Stimulated activated CD4-positive, alpha-beta T cell treated with anti-CD3 and anti-CD28 coated beads, Interleukin-2, amount 100 ng/mL, for 4 hours (primary cell): ENCODE data around the gene DTX4.

ENCODE experiments used
- DNase-seq: peaks from one replicate; pipeline ENCODE4 v3.0.0-alpha.2; 2020; ENCODE audit warnings: low read depth

The DTX4 gene

DNA sequence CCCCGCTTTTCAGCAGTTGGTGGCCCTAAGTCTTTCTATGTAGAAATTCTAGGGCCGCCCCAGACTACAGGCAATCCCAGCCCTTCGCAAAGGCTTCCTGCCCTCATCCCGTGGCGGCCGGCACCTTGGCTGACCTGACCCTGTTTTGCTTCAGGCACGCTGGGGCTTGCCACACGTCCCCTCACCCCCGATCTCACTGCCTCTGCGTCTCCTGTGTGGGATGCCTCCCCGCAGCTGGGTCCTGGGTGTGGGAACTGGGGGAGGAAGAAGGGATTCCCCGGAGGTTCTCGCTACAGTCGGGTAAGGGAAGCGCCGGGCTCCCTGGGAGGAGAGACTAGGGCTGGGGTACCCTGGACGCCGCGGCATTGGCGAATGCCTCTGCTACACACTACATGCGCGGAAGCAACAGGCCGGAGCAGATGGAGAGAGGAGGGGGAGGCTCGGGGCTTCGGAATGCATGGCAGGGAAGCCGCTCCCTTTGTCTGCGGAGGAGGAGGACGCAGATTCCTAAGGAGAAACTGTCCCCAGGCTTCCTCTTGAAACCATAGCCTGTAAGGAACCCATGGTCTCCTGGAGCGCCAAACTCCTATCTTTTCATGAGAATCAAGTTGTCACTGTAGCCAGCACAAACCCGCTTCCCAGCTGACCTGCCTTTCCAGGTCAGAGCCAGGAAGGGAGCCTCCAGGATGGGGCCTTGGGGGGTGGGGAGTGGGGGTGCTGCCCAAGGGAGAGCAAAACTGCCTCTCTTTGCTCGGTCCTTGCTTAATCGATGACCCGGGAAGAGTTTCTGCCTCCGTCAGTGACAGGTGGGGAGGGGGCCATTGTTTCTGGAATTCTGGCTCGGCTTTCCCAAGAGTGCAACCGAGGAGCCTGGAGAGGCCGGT is 1.4 kb downstream of the DTX4 start:
- no peak for DNase-seq

DNA sequence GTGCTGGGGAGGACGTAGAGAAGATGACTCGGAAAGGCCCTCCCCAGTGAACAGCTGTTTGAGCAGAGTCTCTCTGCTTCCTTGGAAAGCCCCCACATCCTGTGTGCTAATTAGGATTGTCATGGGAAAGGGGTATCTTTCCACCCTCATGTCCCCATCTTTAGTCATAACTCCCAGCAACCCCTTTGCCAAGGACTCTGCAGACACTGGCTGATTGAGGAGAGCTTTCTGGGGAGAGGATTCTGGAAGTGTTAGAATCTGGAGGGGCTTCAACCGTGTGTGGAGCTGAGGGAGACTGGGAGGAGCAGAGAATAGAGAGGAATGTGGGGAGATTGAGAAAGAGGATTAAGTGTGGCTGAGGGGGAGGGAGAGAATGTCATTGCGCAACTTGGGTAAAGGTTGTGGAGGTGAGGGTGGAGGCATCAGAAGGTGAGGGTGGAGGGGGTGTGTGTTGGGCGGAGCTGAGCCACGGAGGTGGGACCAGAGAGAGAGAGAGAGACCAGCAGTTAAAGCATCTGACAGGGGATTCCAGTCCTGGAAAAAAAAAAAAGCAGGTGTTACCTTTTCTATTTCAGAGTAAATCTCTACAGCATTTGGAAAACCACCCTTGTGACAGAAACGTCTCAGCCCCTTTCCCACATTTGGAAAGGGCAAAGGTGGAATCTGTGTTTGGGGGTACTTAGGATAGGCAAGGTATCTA is 2.2 kb downstream of the DTX4 start:
- no peak for DNase-seq

DNA sequence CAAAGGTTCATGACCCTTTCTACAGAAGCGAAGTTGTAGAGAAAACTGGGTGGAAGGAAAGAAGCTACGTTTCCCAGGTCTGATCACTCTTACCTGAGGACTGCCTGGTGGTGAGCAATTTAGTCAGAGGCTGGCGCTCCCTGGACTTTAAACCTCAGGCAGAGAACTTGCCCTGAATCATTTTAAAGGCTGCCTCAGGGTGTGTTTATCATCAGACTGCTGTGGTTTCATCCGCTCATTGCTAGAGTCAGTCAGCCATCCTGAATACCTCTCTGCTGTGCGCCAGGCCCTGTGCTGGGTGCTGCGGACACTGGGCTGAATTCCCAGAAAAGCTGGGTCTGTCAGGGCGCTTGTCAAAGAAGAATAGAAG is 2.7 kb downstream of the DTX4 start:
- no peak for DNase-seq

DNA sequence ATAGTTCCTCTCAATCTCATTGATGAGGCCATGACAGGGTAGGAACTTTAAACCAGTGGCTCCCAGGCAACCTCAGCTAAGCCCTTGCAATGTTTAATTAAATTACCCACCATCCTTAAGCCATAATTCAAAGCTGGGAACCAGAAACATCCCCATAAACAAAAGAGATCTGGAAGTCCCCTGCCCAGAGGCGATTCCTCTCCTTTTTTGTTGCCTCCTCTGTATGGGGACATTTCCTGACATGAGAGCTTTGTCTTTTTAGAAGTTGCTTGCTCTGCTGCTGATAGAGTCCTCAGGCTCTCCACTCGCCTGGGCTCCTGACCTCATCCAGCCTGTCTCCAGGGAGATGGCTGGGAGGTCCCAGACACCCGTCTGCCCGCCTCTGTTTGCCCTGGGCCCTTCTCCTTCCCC is 3.2 kb downstream of the DTX4 start:
- no peak for DNase-seq

DNA sequence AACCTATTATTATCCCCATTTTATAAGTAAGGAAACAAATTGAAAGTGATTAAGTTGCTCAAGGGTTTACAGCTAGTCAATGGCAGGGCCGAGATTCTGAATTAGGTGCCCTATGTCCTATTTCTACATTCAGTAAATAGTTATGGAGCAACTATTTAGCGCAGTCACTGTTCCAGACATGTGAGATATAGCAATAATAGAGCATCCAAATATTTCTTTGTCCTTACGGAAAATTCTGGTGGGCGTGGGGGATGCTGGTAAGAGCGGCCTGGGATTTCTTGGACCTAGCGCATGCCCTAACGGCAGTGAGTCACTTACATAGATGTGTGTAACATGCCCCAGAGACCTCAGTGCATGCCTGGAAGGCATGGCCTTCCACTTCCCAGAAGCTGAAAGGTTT is 4.4 kb downstream of the DTX4 start:
- DNase-seq, result no peak

DNA sequence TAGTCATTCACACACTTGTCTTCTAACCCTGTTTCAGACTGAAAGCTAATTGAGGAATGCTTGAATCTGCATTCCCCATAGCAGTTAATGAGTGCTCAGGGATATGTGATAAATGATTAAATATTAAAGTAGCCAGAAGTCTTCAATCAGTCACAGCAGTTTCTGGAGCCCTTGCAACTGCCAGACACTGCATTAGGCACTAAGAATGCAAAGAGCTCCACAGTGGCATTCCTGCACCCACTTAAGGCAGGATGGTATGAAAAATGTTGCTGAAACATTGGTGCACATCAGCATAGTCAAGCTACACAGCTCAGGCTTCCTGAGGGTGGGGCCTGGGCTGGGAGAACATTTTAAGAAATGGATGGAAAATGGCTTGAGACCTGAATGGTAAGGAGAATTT is 6.5 kb downstream of the DTX4 start:
- no peak for DNase-seq

DNA sequence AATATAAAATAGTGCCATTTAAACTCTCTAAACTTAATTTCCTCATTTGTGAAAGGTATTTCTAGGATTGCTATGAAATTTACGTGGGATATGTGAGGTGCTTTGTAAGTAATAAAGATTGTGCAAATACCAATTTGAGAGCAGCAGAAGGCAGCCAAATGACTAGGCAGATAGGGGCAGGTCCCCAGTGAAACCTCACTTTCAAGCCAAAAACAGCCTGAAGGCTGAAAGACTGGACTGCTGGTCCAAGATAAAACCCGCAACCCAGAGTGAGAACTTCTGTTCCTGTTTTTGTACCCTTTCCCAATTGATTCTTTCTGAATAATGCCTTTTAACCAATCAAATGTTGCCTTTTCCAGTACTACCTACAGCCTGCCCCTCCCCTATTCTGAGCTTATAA is 7.2 kb downstream of the DTX4 start:
- no peak for DNase-seq

DNA sequence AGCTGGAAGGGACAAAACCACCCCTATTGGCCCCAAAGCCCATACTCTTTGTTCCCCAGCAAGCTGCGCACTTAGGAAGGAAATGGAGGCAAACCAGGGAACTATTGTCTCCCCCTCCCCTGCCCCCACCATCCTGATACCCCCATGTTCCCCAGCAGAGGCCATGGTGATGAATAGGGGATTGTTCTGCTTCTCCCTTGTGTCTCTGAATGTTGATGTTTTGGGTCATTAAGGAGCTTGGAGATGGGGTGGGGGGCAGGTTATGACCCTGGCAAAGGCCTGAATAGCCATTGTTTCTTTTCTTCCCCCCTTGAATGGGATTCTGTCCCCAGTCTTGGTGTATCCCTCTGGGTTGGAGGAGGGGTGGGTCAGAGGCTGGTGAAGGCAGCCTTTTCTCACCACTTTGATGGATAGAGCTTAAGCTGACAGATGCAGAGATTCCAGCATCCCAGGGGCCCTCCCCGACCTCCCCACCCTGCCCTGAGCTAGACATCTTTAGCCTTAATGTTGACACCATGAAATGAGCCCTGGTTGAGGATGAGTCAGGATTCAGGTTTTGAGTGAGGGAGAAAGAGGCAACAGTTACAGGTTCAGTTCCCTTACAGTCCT is 8.3 kb downstream of the DTX4 start:
- DNase-seq, result no peak

DNA sequence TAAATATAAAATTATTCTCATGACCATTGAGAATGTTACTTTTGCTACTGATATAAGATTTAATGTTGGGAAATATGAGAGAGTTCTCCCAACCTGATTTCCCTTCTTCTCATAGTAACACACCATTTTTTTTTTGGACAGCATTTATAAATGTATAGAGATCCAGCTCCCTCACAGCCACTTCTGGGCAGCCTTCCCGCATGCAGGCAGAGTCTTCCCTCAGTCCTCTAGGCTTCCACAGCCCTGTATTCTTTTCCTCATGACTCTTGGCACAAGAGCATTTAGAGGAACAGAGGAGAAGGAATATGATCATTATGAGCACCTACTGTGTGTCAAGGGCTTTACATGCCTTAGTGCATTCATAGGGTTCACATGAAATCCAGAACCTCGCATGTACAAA is 9.0 kb downstream of the DTX4 start:
- no peak for DNase-seq

DNA sequence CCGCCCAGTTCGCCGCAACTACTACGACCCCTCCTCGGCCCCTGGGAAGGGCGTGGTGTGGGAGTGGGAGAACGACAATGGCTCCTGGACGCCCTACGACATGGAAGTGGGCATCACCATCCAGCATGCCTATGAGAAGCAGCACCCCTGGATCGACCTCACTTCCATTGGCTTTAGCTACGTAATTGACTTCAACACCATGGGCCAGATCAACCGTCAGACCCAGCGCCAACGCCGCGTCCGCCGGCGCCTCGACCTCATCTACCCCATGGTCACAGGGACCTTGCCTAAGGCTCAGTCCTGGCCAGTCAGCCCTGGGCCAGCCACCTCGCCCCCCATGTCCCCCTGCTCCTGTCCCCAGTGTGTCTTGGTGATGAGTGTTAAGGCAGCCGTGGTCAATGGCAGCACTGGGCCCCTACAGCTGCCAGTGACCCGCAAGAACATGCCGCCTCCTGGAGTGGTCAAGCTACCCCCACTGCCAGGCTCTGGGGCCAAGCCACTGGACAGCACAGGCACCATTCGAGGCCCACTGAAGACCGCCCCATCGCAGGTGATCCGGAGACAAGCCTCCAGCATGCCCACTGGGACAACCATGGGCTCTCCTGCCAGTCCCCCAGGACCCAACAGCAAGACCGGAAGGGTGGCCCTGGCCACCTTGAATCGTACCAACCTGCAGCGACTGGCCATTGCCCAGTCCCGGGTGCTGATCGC is 10.0 kb downstream of the DTX4 start:
- no peak for DNase-seq

DNA sequence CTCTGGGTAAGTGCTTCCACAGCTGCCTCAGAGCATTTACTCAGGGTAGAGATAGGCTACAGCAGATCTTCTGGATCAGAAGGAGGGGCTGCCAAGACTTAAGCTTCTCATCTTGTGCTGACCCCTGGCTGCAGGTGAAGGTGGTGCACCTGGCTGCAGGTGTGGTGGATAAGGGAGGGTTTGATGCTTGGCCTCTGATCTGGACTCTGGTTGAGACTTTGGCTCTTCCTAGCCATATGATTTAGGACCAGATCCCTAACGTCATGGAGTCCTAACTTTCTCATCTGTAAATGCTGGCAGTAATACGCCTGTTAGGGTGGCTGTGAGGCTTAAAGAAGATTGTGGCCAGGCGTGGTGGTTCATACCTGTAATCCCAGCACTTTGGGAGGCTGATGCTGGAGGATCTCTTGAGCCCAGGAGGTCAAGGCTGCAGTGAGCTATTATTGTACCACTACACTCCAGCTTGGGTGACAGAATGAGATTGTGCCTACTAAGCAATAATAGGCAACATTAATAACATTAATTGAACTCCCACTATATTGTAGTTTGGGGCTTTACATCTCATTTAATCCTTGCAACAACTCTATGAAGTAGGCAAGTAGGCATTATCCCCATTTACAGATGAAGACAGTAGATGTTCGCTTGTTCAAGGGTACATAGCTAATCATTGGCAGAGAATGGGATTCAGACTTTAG is 10.7 kb downstream of the DTX4 start:
- DNase-seq, result no peak

DNA sequence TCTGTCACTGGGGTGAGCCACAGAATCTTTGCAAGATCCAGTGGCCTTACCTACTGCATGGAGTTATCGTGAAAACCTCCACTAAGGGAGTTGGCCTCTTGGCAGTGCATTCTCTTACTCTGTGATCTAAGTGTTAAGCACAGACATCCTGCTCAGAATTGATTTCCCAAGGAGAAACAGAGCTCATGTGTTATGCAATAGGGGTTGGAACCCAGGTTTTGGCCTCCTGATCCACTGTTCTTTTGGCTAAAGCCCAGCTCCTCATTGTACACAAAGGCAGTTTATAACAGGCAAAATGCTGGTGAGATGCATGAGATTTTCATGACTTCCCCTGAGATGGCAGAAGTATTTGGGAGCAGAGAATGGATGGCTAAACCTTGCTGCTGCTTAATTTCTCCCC is 11.8 kb downstream of the DTX4 start:
- DNase-seq, result no peak

DNA sequence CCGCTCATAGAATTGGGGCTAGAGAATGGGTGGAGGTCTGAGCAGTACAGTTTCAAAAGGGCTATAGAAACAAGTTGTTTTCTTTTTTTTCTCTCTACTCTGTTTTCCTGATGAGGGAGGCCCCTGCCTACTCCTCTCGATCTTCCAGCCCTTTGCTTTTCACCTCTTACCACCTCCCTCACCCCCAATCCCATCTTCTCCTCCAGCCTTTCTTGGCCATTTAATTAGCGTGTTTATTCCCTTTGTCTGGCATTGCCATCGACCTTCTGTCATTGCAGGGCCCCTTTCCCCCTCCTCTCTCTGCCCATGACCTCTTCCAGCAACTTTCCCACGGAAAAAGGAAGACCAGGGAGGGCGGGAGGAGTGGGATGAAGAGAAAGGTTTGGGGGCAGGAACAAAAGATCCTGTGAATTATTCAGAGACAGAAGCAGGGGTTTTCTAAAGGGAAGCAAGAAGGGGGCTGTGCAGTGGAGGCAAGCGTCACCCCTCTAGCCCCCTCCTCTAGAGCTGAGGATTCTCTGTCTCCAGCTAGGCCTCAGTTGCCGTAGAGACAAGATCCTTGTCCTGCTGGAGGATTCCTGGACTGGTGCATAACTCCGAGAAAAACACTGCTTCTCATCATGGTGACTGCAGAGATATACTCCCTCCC is 12.9 kb downstream of the DTX4 start:
- no peak for DNase-seq

DNA sequence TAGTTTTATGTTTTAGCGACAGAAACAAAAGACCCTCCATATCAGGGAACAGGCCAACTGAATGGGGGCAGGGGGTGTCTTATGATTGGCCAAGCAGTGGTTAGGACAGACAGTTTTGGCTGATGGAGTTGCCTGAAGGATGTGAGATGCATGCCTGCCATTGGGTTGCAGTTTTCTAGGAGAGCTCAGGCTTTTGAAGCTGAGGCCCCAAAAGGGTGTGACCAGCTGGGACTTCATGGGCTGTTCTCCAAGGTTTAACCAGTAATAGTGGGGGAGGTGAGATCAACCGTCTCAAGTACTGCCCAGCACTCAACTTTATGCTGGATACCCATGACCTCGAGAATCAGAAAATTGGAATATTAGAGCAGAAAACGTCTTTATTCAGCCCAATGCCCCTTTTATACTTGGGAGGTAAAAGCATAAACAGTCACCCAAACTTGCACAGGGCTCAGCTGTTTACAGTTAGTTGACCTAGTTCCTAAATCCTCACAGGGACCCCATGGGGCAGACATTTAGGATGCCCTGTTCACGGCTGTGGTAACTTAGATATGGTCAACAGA is 13.5 kb downstream of the DTX4 start:
- DNase-seq, result no peak

DNA sequence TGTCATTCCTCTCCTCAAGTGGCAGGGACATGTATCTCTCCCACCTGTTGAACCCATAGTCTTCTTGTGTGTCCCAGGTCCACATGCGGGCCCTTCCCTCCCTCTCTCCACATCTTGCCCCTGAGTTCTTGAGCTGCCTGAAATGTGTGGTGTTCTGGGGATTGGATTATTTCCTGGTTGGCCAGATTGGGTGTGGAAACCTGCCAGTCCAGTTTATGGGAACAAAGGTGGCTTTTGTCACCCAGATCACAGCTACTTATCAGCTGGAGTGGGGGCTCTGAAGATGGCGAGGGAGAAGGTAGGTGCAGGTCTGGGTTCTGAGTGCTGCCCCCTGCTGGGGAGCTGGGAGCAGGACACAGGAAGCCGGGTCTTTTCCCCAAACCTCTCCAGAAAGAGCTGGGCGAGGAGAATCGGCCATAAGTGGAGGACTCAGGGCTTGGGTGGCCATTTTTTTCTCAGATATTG is 14.2 kb downstream of the DTX4 start:
- peak; percentile 13 for DNase-seq

DNA sequence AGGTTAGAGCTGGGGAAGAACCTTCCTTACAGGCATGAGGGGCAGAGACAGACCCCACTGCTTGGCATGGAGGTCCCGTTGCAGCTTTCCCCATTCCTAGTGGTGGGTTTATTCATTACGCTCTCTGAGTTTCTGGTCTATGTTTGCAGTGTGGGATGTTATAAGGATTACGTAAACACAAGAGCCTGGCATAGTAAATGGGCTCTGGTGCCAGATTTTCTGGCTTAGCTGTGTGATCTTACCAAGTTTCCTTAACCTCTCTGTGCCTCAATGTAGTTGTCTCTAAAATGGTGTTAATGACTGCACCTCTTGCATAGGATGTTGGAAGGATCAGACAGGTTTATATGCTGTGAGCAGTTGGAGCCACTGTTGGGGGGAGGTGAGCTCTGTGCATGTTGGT is 15.1 kb downstream of the DTX4 start:
- DNase-seq, result no peak

DNA sequence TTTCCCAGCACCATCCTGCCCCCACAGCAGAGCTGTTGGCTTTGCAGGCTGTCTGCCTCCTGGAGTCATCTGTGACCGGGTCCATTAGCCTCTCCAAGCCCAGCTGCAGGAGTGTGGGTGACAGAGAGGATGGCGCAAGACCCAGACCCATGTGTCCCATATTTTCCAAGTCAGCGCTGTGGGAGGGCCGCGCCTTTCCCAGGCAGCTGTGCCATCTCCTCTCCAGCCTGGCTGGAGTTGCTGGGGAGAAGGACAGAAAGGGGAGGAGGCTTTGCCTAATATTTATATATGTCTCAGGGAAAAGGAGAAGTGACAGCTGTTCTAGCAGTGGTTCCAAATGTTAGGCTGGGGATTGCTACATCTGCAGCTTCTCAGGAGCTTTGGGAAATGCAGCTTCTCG is 15.7 kb downstream of the DTX4 start:
- DNase-seq, result no peak

DNA sequence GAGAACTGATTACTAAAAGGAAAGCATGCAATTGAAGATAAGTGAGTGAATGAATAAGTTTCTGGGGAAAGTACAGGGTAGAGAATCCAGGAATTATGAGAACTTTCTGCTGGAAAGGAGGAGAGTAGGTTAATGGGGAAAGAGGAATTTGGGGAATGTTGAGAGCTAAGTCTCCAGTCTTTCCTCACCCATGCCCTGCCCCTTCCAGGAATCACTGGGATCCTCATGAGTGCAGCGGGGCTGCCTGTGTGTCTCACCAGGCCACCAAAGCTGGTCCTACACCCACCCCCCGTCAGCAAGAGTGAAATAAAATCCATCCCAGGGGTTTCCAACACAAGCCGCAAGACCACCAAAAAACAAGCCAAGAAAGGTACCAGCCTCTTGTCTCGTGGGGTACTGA is 17.0 kb downstream of the DTX4 start:
- DNase-seq, result no peak

DNA sequence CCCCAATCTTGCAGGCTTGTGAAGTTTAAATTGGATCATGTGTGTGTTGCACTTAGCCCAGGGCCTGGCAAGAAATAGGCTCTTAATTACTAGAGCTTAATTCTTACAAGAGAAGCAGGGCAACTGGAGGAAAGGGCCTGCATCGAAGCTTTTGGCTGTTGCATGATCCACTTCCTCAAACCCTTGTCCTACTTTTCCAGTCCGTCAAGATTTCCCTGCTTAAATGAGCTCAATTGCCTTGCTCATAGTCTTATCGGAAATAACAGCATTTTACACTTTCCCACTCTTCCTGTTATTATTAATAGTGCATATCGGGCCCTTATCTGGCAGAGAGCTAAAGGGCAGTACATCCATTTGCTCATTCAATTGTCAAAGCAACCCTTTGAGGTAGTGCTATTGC is 18.1 kb downstream of the DTX4 start:
- DNase-seq, result no peak

DNA sequence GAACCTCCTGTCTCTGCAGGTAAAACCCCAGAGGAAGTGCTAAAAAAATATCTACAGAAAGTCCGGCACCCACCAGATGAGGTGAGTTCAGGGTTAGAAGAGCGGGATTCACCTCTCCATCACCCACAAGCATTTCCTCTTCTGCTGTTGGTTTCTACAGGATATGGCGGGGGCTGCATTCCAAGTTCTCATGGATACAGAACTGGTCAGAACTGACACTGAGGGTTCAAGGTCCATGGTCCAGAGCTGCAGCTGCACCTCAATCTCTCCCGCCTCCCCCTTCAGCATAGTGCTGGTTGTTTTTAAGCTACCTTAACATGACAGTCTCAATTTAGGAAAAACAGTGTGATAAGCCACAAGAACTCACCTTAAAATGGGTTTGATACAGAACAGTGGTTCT is 19.2 kb downstream of the DTX4 start:
- DNase-seq, result no peak

DNA sequence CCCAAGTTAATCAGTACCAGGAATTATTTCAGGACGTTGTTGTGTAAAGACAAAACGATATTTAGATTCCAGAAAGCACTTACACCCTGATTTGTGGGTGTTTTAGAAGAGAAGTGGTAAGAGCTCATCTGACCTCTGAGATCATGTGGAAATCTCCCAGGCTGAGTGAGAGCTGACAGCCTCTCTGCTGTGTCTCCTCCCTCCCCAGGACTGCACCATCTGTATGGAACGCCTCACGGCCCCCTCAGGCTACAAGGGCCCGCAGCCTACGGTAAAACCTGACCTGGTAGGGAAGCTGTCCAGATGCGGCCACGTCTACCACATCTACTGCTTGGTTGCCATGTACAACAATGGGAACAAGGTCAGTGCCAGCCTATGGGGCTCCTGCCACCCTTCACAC is 20.0 kb downstream of the DTX4 start:
- no peak for DNase-seq
